Right atrium auricular region (tissue), 2 donors: ENCODE data around the gene PNRC1. TPM values are rescaled to one million over a fixed set of nuclear protein-coding genes. Genes with fewer than 3 reads are reported as not detected.
A peak's percentile ranks its signal among the peaks of the same experiment; 100 is the strongest.
"Not testable (repeated sequence)": the region's sequence is repeated elsewhere in the genome, so short reads cannot be mapped to it uniquely, and the experiment has no call there.

Experiments
- DNase-seq: peaks from one replicate; pipeline ENCODE4 v3.0.0-alpha.2; 2019; ENCODE audit warnings: low spot score
- H3K27ac ChIP-seq, 2 donors: fragments of 200-600 bp; sonication (generic); 1 replicate in 1 of 2; 2 replicates in 1 of 2; pipeline ENCODE4 v1.5.1; 2016 to 2019
- H3K27me3 ChIP-seq, 2 donors: fragments of 200-600 bp; sonication (generic); one replicate each; pipeline versions ENCODE4 v1.5.1 to v1.6.0; 2017 to 2019
- H3K36me3 ChIP-seq: fragments of 200-600 bp; sonication (generic); one replicate; pipeline ENCODE4 v1.5.1; 2016
- H3K4me1 ChIP-seq, 2 donors: fragments of 200-600 bp; sonication (generic); one replicate each; pipeline versions ENCODE4 v1.5.1 to v1.6.0; 2017 to 2019
- H3K4me3 ChIP-seq, 2 donors: fragments of 200-600 bp; sonication (generic); 1 replicate in 1 of 2; 2 replicates in 1 of 2; pipeline ENCODE4 v1.5.1; 2017 to 2019; ENCODE audit warnings: mild to moderate bottlenecking in 1 of 2, moderate library complexity in 1 of 2
- H3K9me3 ChIP-seq, 2 donors: fragments of 200-600 bp; sonication (generic); one replicate each; pipeline ENCODE4 v1.5.1; 2019
- CTCF ChIP-seq, 2 donors: fragments of 200-600 bp; sonication (generic); IDR thresholded peaks; one replicate each; pipeline ENCODE4 v1.5.1; 2019; ENCODE audit warnings: antibody characterized with exemption in 2 of 2
- total RNA-seq, 2 donors: library from RNA; depleted of rRNA; stranded (reverse); fragments of >200 nt; gene quantifications; one replicate each; pipeline ENCODE4 v1.1.0, GENCODE V29; 2016

Gene PNRC1
- 100 to 1,000 TPM; 180 to 201 TPM for total RNA-seq

- peak; percentile 100 for DNase-seq
- Histone ChIP-seq H3K9me3 (no peaks in the 10 kb centered on the region), H3K27me3 (no peaks in the 10 kb centered on the region), H3K36me3 (peaks cover 23% of the 10 kb centered on the region), H3K4me1 (peaks cover 0 to 33% of the 10 kb centered on the region in 2 donors), H3K4me3 (peak within 1 kb of the TSS; percentile 99 to 100), H3K27ac (peak within 1 kb of the TSS; percentile 100)
- TF ChIP-seq CTCF (IDR thresholded peaks at IDR 0.05): peak in 1 of 2 donors; percentile 8
These were observed at the start of gene PNRC1 for GRCh38 chr6:89080281-89081128. Gene PNRC1 (plus strand): TSS chr6:89080751. CDS start chr6:89080895, 144 bp downstream.

GRCh38 chr6:89032599-89032998 is 48.0 kb upstream of the PNRC1 start:
- peak; percentile 29 to 46 for TF ChIP-seq CTCF (IDR thresholded peaks at IDR 0.05)
- DNase-seq: no peak
- Histone ChIP-seq H3K27ac (no peak overlapping the region), H3K4me1 (peaks cover 0 to 36% of the 10 kb centered on the region in 2 donors), H3K4me3 (no peak overlapping the region), H3K9me3 (peaks cover 0 to 2% of the 10 kb centered on the region in 2 donors), H3K36me3 (no peaks in the 10 kb centered on the region), H3K27me3 (no peaks in the 10 kb centered on the region)

GRCh38 chr6:89033461-89033860 is 47.1 kb upstream of the PNRC1 start:
- H3K9me3 ChIP-seq: peaks cover 0 to 10% of the 10 kb centered on the region in 2 donors
- no peak for DNase-seq
- no peaks in the 10 kb centered on the region for H3K27me3 ChIP-seq
- H3K36me3 ChIP-seq: no peaks in the 10 kb centered on the region
- no peak overlapping the region for H3K27ac ChIP-seq
- H3K4me1 ChIP-seq: peaks cover 0 to 36% of the 10 kb centered on the region in 2 donors
- no peak for TF ChIP-seq CTCF (IDR thresholded peaks at IDR 0.05)
- no peak overlapping the region for H3K4me3 ChIP-seq

GRCh38 chr6:89034116-89034515 is 46.4 kb upstream of the PNRC1 start:
- Histone ChIP-seq H3K27ac (peak overlapping the region; percentile 85 to 94), H3K9me3 (peaks cover 0 to 13% of the 10 kb centered on the region in 2 donors), H3K4me1 (peaks cover 0 to 36% of the 10 kb centered on the region in 2 donors)
- DNase-seq, H3K4me3 ChIP-seq, H3K27me3 ChIP-seq, H3K36me3 ChIP-seq: not testable (repeated sequence)

GRCh38 chr6:89034586-89035251 is 45.8 kb upstream of the PNRC1 start:
- no peak for TF ChIP-seq CTCF (IDR thresholded peaks at IDR 0.05)
- Histone ChIP-seq H3K36me3 (no peaks in the 10 kb centered on the region), H3K4me3 (no peak overlapping the region), H3K27ac (peak overlapping the region; percentile 85 to 94), H3K27me3 (no peaks in the 10 kb centered on the region), H3K4me1 (peaks cover 0 to 36% of the 10 kb centered on the region in 2 donors), H3K9me3 (peaks cover 0 to 13% of the 10 kb centered on the region in 2 donors)
- DNase-seq: peak; percentile 71
